Smooth muscle cell (in vitro differentiated cells): Measurements from ENCODE around the gene CNKSR3. TPM values are rescaled to one million over a fixed set of nuclear protein-coding genes. Genes with fewer than 3 reads are reported as not detected.

Source experiments
- DNase-seq: peaks from one replicate; lab custom pipeline; 2025; ENCODE audit not compliant: unreplicated experiment; lab: John Stamatoyannopoulos, UW
- H2AFZ ChIP-seq: fragments of 200-600 bp; sonication (generic); 2 replicates; pipeline ENCODE4 v1.6.0; 2016; ENCODE audit warnings: antibody characterized with exemption, low read depth, mild to moderate bottlenecking
- H3F3A ChIP-seq: fragments of 200-600 bp; sonication (generic); 2 replicates; pipeline ENCODE4 v1.6.0; 2017; ENCODE audit warnings: antibody characterized with exemption, low read depth
- H3K27ac ChIP-seq: fragments of 200-600 bp; sonication (generic); 2 replicates; pipeline ENCODE4 v1.5.1; 2016; ENCODE audit warnings: low read depth, mild to moderate bottlenecking
- H3K27me3 ChIP-seq: fragments of 200-600 bp; sonication (generic); 2 replicates; pipeline ENCODE4 v1.6.1; 2016; ENCODE audit warnings: low read depth, mild to moderate bottlenecking
- H3K36me3 ChIP-seq: fragments of 200-600 bp; sonication (generic); 2 replicates; pipeline ENCODE4 v1.5.1; 2016; ENCODE audit warnings: low read depth
- H3K4me1 ChIP-seq: fragments of 200-600 bp; sonication (generic); 2 replicates; pipeline ENCODE4 v1.5.1; 2016; ENCODE audit warnings: low read depth
- H3K4me2 ChIP-seq: fragments of 200-600 bp; sonication (generic); 2 replicates; pipeline ENCODE4 v1.6.0; 2016; ENCODE audit warnings: mild to moderate bottlenecking
- H3K4me3 ChIP-seq: fragments of 200-600 bp; sonication (generic); 2 replicates; pipeline ENCODE4 v1.5.1; 2016; ENCODE audit warnings: mild to moderate bottlenecking
- H3K79me2 ChIP-seq: fragments of 200-600 bp; sonication (generic); 2 replicates; pipeline ENCODE4 v1.6.0; 2016; ENCODE audit warnings: low read depth, mild to moderate bottlenecking
- H3K9ac ChIP-seq: fragments of 200-600 bp; sonication (generic); 2 replicates; pipeline ENCODE4 v1.6.0; 2016; ENCODE audit warnings: low read depth
- H3K9me3 ChIP-seq: fragments of 200-600 bp; sonication (generic); replicated peaks from 2 replicates; pipeline ENCODE4 v1.5.1; 2016; ENCODE audit warnings: low read depth
- H4K20me1 ChIP-seq: fragments of 200-600 bp; sonication (generic); 2 replicates; pipeline ENCODE4 v1.6.0; 2016; ENCODE audit warnings: low read depth
- WGBS: methylation state at CpG from one replicate; pipeline ENCODE4 v1.1.7; 2016; ENCODE audit warnings: low lambda C conversion rate; 5-methylcytosine and 5-hydroxymethylcytosine counted together
- polyA plus RNA-seq: library from polyadenylated mRNA; unstranded; fragments of >200 nt; fragmentation: Nextera tagmentation; extraction: Ambion mirVana; gene quantifications from 2 replicates; pipeline ENCODE4 v1.2.1, GENCODE V29; 2016
- small RNA-seq: library from RNA; depleted of rRNA; stranded (forward); fragments of <200 nt; gene quantifications from one replicate; pipeline ENCODE3, GENCODE V24; 2014
- total RNA-seq: library from RNA; depleted of rRNA; stranded (reverse); fragments of >200 nt; gene quantifications from 2 replicates; pipeline ENCODE4 v1.2.3, GENCODE V29; 2014
- TF ChIP-seq, protein P1 (sequence below): fragments of 200-600 bp; sonication (generic); IDR thresholded peaks from 2 replicates; pipeline ENCODE4 v1.5.1; 2017; ENCODE audit warnings: borderline replicate concordance, mild to moderate bottlenecking, antibody characterized with exemption; ENCODE audit not compliant: insufficient read depth, poor library complexity, severe bottlenecking

CNKSR3 gene
- total and polyA plus RNA-seq, 2 experiments from 2014 or later: 5.0 to 5.5 TPM

GRCh38 chr6:154341871-154342270 lies 168.6 kb downstream of the CNKSR3 start:
- DNase-seq: no peak
- no peak overlapping the region for H2AFZ ChIP-seq
- H3K79me2 ChIP-seq: no peaks in the 10 kb centered on the region
- peaks cover 5% of the 10 kb centered on the region for H3K9me3 ChIP-seq
- H3K36me3 ChIP-seq: no peaks in the 10 kb centered on the region
- peak overlapping the region; percentile 17 for H3K27ac ChIP-seq
- 37% methylated on average over 5 of the region's 5 CpGs for WGBS
- H3K4me1 ChIP-seq: no peaks in the 10 kb centered on the region
- TF ChIP-seq, protein P1, sequence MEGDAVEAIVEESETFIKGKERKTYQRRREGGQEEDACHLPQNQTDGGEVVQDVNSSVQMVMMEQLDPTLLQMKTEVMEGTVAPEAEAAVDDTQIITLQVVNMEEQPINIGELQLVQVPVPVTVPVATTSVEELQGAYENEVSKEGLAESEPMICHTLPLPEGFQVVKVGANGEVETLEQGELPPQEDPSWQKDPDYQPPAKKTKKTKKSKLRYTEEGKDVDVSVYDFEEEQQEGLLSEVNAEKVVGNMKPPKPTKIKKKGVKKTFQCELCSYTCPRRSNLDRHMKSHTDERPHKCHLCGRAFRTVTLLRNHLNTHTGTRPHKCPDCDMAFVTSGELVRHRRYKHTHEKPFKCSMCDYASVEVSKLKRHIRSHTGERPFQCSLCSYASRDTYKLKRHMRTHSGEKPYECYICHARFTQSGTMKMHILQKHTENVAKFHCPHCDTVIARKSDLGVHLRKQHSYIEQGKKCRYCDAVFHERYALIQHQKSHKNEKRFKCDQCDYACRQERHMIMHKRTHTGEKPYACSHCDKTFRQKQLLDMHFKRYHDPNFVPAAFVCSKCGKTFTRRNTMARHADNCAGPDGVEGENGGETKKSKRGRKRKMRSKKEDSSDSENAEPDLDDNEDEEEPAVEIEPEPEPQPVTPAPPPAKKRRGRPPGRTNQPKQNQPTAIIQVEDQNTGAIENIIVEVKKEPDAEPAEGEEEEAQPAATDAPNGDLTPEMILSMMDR: no peak
- H3K9ac ChIP-seq: no peak overlapping the region
- no peak overlapping the region for H3K4me2 ChIP-seq
- H3K4me3 ChIP-seq: no peak overlapping the region
- H3K27me3 ChIP-seq: no peaks in the 10 kb centered on the region
- H4K20me1 ChIP-seq: no peaks in the 10 kb centered on the region
- no peaks in the 10 kb centered on the region for H3F3A ChIP-seq

DNA sequence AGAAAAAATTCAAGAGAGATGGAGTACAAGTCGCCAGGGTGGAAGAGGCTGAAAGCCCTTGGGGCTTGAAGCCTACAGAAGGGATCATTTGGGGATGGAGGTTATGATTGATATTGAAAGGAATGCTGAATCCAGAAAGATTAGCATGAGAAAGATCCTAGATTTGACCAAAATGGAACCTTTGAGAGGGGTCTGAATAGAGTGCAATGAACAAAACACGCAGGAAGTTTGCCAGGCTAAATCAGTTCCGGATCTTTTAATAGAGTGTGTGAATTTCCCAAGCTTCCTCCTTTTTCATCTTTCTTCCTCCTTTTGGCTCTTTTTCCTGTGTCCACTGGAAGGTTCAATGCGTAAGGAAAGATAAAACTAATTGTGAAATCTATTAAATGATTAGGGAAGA lies 169.1 kb downstream of the CNKSR3 start:
- TF ChIP-seq, protein P1: no peak
- Histone ChIP-seq H3K79me2 (no peaks in the 10 kb centered on the region), H3K4me3 (no peak overlapping the region), H3K27ac (no peak overlapping the region), H3K27me3 (no peaks in the 10 kb centered on the region), H3K9me3 (peaks cover under 1% of the 10 kb centered on the region), H2AFZ (no peak overlapping the region), H3K36me3 (no peaks in the 10 kb centered on the region), H3K4me1 (no peaks in the 10 kb centered on the region), H3K4me2 (no peak overlapping the region), H3F3A (no peaks in the 10 kb centered on the region), H4K20me1 (no peaks in the 10 kb centered on the region), H3K9ac (no peak overlapping the region)
- DNase-seq: no peak
- WGBS: 80% methylated on average over 4 of the region's 4 CpGs

Small RNA genes lying within 50 kb of the gene (small RNA-seq; reads per million reads assigned to genes)
- not detected for gene AL357075.2

Other genes starting within 250 kb of the CNKSR3 start
- 0.04 TPM in 1 of 2 replicates, not detected in the other for gene IPCEF1, start 153.9 kb downstream of the CNKSR3 start, total RNA-seq
- gene IPCEF1, start 153.9 kb downstream of the CNKSR3 start, polyA plus RNA-seq: not detected in 2 replicates
- gene SCAF8, start 222.7 kb upstream of the CNKSR3 start, total RNA-seq: 37.6 and 39.3 TPM in 2 replicates
- gene SCAF8, start 222.7 kb upstream of the CNKSR3 start, polyA plus RNA-seq: 12.3 and 12.7 TPM in 2 replicates